GM19372 (cell line): ENCODE measurements around the gene DLK1.

ENCODE experiments used
- ATAC-seq: cut with Tn5 transposase; IDR thresholded peaks from one replicate; pipeline ENCODE4 v1.9.1; 2021; ENCODE audit warnings: mild to moderate bottlenecking, low read depth, moderate library complexity; ENCODE audit not compliant: unreplicated experiment

DLK1 gene

DNA sequence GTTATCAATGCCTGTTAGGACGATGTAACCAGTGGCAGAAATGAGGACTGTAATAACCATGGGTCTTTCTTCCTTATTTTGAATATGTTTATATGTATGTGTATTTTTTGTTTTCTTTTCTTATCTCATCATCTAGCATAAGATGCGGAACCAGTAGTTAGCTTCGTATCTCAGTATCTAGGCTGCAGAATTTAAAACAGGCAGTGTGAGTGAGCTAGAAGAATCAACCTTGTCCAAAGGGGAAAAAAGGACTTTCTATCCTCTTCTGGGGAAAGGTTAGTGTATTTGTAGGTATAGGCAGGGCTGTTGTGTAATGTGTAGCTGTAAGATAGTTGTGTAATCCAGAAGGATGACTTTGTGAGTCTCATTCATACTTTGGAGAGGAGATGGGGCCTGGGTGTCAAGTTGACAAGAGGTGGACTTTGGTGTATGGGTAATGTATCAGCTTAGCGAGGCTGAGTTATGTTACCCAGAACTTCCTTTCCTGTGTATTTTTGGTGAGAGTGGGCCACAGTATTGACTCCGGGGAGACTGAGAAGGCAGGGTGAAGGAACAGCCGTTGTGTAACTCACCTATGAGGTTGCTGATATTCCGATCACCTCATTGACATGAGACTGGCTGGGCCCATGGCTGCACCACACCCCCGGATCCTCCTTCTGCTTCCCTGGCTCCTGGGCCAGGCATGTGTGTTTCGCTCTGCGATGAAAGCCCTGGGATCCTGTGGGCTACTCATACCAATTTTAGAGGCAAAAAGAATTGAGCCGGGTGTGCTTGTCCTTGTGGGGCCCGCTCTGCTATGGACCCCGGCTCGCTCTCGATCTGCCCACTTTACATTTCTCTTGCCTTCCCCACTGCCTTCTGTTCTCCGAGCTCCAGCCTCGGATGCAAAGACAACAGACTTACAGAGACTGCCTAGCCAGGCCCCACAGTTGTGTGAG lies 24.3 kb downstream of the DLK1 start:
- no peak for ATAC-seq

GRCh38 chr14:100754020-100754419 lies 27.3 kb downstream of the DLK1 start:
- ATAC-seq: no peak

DNA sequence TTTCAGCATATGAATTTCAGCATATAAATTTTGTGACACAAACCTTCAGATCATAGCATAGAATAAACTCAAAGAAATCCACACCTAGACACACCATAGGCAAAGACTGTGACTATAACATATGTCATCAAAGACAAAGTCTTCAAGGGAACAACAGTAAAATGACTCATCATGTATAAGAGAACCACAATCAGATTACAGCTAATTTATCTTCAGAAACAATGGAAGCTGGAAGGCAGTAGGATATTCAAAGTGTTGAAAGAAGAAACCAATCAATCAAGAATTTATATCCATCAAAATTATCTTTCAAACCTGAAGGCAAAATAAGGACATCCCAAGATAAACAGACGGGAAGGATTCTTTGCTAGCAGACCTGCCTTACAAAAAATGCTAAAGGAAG lies 29.0 kb downstream of the DLK1 start:
- ATAC-seq: no peak

DNA sequence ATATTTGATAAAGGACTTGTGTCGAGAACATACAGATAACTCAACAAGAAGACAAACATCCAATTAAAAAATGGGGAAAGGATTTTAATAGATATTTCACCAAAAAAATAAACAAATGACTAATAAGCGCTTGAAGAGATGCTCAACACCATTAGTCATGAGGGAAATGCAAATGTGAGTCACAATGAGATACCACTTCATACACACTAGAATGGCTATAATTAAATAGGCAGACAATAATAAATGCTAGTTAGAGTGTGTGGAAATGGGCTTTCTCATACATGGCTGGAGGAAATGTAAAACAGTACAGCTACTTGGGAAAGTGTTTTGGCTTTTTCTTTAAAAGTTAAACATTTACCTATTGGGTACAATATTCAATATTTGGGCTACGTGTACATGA lies 34.8 kb downstream of the DLK1 start:
- no peak for ATAC-seq

DNA sequence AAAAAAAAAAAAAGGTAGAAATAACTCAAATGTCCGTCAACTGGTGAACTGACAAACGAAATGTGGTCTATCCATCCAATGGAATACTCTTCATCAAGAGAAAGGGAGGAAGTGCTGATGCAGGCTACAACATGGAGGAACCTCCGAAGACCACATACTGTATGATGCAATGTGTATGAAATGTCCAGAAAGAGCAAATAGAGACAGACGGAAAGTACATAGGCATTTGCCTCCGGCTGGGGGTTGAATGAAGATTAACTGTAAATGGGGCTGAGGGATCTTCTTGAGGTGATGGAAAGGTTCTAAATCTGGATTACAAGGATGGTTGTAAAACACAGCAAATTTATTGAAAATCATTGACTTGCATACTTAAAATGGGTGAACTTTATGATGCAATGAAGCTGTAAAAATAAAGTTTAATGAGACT lies 35.4 kb downstream of the DLK1 start:
- ATAC-seq: no peak

GRCh38 chr14:100762901-100763300 lies 36.2 kb downstream of the DLK1 start:
- ATAC-seq: no peak

- no peak for ATAC-seq
Measured at GRCh38 chr14:100764471-100765115, 37.9 kb downstream of the DLK1 start.

DNA sequence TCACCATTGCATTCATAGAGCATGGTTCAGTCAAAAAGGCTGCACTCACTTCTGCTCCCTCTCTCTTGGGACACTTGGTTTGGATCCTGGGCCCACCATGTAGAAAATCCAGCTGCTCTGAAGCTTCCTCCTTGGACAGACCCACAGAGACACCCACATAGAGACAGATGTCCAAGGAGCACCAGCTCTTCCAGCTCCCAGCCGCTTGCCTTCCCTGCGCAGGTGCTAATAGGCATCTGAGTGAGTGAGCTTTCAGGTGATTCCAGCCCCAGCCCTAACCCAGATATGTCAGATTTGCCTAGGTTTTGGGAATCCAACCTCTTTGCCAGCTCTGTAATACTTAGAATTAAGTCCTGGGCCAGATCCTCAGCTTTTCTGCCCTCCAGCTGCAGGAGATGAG lies 38.6 kb downstream of the DLK1 start:
- no peak for ATAC-seq

DNA sequence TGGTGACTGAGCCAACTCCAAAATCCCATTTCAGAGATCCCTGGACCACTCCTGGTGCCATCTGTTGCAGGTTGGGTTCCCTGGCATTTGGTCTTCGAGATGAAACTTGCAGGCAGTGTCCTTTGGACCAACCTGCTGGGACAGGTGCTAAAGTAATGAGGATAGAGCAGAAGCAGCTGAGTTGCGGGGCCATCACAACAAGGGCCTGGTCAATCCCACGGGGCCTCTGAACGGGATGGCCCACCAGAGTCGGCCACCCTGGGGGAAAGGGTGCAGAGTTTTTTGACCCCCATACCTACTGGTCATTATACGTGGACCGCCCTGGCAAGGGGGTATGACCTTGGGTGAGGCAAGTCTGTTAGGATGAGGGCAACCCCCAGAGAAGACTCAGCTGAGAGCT lies 39.3 kb downstream of the DLK1 start:
- ATAC-seq: no peak

GRCh38 chr14:100767003-100767787 lies 40.5 kb downstream of the DLK1 start:
- no peak for ATAC-seq

GRCh38 chr14:100767788-100768536 lies 41.3 kb downstream of the DLK1 start:
- no peak for ATAC-seq

GRCh38 chr14:100769035-100769939 lies 42.6 kb downstream of the DLK1 start:
- ATAC-seq: no peak

GRCh38 chr14:100770046-100770445 lies 43.4 kb downstream of the DLK1 start:
- ATAC-seq: no peak

- no peak for ATAC-seq
Measured at GRCh38 chr14:100770605-100771120, 44.0 kb downstream of the DLK1 start.

DNA sequence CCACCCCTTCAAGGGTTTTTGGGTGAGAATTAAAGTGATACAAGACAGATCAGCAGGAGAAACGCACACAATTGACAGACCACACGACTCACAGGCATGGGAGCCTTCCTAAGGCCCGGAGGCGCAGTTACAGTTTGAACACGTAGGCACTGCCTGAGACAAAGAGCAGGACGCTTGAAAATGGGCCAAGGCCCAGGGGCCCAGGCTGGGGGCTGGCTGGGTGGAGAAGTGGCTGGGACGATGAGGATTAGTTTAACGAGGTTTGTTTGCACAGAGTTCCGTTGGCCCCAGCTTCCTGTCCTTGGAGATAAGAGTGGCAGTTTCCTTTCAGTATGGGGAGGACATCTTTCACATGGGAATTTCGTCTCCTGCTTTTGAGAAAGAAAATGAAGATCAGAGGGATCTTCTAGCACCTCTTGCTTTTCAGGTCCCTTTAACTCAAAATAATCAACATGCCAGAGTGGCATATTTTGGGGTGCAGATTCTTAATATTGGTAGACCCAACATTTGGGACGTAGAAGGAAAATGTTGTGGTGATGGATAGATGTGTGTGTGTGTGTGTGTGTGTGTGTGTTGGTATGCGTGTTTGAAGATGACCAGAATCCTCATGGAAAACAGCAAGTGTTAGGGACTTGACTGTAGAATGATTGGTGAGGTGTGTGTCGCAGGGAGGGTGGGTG lies 44.6 kb downstream of the DLK1 start:
- no peak for ATAC-seq

DNA sequence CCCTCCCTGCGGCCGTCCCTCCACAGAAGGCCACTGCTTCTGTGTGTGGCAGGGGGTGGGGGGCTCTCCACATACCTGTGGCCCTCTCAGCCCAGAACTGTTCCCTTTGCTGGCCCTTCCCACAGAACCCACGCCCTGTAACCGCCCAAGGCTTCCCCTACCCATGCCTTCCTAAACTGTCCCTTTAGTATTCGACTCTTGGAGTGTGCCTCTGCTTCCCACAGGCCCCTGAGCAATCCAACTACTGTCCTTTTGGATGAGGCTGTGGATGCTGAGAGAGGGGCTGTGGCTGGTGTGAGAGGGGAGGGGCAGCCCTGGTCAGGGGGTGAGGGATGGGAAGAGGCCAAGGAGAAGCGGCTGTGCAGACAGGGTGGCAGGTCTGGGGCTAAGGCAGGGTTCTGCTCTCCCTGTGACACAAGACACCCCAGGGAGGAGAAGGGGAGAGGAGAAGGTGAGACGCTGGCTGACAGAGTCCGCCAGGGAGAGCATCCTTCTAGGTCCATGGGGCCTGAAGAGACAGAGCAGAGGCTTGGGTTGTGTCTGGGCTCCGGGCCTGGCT lies 46.0 kb downstream of the DLK1 start:
- ATAC-seq: no peak

- no peak for ATAC-seq
Measured at GRCh38 chr14:100773331-100774163, 46.9 kb downstream of the DLK1 start.
